ENCODE measurements around the gene ANKRD40.
"Not testable (repeated sequence)": the region's sequence is repeated elsewhere in the genome, so short reads cannot be mapped to it uniquely, and the experiment has no call there.

Gene ANKRD40

GRCh38 chr17:50685691-50686493, 21.8 kb downstream of the ANKRD40 start:
- no peak for DNase-seq

GRCh38 chr17:50685334-50685665, 22.4 kb downstream of the ANKRD40 start:
- no peak for DNase-seq

GRCh38 chr17:50684612-50685333, 22.9 kb downstream of the ANKRD40 start:
- no peak for DNase-seq

DNA sequence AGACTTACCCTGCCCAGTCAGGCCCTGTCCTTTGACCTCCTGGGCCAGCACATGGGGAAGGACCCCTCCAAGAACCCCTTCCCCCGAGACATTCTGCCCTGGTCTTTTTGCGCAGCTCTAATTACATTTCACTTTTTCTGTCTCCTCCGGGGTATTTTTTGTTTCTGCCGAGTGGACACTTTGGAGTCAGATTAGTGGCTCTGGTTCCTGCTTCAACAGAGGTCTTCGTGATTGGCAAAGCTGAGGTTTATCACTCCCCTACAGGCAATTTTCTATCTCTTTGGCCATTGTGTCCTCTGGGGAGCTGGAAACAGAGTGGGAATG, 23.5 kb downstream of the ANKRD40 start:
- no peak for DNase-seq

DNA sequence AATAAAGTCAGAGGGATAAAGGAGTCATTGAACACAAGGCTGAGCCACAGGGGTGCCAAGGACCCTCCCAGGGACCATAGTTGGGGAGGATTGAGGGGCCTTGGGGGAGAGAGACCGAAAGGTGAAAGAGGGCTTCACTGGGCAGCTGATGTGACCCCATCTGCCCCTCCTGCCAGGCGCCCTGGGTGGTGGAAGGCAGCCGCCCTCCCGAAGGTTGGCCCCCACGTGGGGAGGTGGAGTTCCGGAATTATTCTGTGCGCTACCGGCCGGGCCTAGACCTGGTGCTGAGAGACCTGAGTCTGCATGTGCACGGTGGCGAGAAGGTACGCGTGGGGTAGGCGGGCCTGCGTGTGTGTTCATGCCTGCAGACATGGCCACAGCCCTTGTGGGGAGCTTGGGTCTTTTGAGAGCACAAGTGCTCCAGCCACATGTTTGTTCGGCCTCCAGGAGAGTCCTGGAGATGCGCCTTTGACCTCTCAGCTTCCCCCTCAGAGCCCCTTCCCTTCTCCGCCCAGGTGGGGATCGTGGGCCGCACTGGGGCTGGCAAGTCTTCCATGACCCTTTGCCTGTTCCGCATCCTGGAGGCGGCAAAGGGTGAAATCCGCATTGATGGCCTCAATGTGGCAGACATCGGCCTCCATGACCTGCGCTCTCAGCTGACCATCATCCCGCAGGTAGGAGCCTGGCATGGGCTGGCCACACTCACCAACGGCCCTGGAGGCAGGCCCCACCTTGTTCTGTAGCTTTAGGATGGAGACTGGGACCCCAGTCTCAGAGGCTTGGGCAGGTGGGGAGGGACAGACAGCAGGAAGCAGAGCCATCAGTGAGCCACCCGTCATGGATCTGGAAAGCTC, 24.1 kb downstream of the ANKRD40 start:
- no peak for DNase-seq

DNA sequence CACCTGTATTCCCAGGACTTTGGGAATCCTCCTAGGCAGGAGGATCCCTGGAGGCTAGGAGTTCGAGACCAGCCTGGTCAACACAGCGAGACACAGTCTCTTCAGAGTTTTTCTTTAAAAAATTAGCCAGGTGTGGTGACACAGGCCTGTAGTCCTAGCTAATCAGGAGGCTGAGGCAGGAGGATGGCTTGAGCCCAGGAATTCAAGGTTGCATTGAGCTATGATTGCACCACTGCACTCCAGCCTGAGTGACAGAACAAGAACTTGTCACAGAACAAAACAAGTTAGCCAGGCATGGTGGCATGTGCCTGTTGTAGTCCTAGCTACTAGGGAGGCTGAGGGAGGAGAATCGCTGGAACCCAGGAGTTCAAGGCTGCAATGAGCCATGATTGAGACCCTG, 24.8 kb downstream of the ANKRD40 start:
- DNase-seq: no peak

DNA sequence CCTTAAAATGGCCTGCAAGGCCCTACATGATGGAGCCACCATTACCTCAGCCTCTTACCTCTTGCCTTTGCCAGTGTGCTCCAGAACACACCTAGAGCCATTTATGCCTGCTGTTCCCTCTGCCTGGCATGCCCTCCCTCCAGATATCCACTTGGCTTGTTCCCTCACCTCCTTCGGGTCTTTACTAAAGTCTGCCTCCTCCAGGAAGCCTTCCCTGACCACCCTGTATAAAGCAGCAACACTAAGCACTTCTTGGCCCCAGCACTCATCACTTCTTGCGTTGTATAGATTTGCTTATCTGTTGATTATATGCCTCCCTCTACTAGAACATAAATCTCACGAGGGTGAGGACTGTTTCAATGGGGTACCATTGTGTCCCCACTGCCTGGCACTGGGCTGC, 25.3 kb downstream of the ANKRD40 start:
- no peak for DNase-seq

GRCh38 chr17:50681263-50682200, 26.2 kb downstream of the ANKRD40 start:
- peak; percentile 32 for DNase-seq

DNA sequence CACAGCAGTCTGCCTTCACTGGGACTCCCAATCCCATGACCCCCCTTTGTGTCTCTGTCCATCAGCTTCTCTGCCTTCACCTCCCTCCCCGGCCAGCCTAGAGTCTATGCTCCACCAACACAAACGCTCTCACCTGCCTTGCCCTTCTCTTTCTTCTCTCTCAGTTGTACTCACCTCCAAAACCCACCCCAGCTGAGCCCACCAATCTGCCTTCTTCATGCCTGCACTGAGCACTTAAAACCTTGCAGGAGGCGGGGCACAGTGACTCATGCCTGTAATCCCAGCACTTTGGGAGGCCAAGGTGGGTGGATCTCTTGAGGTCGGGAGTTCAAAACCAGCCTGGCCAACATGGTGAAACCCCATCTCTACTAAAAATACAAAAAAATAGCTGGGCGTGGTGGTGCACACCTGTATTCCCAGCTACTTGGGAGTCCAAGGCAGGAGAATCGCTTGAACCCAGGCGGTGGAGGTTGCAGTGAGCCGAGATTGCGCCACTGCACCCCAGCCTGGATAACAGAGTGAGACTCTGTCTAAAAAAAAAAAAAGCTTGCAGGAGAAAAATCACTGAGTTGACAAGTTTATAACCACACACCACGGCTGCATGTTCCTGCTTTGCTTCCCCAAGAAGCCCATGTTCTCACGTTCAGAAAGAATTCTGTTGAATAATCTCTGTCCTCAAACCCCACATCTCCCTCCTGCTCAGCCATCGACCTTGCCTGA, 27.0 kb downstream of the ANKRD40 start:
- not testable (repeated sequence) for DNase-seq

GRCh38 chr17:50680126-50680525, 27.6 kb downstream of the ANKRD40 start:
- DNase-seq: no peak

- DNase-seq: no peak
Observed at GRCh38 chr17:50679008-50679544, 28.6 kb downstream of the ANKRD40 start.

GRCh38 chr17:50677851-50678375, 29.8 kb downstream of the ANKRD40 start:
- DNase-seq: no peak

DNA sequence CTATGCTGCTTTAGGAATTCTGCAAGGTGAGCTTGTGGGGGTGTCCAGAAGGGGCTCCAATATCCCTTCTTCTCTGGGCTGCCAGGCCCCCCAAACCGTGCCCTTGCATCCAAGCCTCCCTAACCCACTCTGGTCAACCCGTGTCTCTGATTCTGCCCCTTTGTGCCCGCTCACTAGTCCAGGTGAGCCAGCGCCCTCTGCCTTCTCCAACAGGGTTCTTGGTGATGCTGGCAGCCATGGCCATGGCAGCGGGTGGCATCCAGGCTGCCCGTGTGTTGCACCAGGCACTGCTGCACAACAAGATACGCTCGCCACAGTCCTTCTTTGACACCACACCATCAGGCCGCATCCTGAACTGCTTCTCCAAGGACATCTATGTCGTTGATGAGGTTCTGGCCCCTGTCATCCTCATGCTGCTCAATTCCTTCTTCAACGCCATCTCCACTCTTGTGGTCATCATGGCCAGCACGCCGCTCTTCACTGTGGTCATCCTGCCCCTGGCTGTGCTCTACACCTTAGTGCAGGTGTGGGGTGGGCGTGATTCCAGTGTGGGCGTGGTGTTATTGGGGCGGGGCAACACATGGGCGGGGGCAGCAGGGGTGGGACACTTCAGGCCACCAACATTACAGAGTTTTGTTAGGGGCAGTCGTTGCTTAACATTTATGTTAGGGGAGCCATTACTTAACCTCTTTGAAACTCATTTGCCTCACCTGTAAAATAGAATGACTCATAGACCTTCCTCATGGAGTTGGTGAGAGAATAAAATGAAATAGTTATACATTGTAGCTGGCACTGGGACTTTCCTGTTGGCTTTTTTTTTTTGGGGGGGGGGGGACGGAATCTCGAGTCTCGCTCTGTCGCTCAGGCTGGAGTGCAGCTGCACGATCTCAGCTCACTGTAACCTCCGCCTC, 31.4 kb downstream of the ANKRD40 start:
- DNase-seq: no peak

DNA sequence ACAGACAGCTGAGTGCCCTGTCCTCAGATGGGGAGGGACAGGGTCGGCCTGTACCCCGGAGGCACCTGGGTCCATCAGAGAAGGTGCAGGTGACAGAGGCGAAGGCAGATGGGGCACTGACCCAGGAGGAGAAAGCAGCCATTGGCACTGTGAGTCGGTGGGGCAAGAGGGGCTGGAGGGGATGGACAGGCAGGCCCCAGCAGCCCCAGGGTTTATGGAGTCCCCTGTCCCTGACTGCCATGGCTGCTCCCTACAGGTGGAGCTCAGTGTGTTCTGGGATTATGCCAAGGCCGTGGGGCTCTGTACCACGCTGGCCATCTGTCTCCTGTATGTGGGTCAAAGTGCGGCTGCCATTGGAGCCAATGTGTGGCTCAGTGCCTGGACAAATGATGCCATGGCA, 32.1 kb downstream of the ANKRD40 start:
- no peak for DNase-seq

DNA sequence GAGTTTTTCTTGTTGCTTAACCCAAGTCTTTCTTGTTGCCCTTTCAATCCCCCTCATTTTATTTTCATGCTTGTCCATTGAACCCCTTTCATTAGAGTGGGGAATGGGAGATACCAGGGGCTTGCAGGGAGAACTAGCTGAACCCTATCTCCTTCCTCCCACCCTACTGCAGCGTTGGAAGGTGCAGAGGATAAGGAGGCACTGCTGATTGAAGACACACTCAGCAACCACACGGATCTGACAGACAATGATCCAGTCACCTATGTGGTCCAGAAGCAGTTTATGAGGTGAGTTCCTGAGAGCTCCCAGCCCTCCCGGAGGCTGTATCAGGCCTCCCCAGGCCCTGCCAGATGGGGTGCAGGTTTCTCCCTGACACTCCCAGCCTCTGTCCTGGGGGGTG, 32.5 kb downstream of the ANKRD40 start:
- no peak for DNase-seq

GRCh38 chr17:50672831-50673551, 34.7 kb downstream of the ANKRD40 start:
- DNase-seq: no peak

DNA sequence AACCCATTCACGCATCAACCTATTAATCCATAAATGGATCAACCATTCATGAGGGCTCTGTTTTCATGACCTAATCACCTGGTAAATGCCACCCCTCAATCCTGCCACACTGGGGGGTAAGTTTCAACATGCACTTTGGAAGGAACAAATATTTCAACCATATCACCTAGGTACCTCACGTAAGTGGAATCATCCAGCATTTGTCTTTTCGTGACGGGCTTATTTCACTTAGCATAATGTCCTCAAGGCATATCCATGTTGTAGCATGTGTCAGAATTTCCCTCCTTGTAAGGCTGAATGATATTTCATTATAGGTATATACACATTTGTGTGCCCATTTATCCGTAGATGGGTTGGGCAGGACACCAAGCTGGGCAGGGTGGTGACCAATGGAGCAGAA, 35.6 kb downstream of the ANKRD40 start:
- DNase-seq: no peak

DNA sequence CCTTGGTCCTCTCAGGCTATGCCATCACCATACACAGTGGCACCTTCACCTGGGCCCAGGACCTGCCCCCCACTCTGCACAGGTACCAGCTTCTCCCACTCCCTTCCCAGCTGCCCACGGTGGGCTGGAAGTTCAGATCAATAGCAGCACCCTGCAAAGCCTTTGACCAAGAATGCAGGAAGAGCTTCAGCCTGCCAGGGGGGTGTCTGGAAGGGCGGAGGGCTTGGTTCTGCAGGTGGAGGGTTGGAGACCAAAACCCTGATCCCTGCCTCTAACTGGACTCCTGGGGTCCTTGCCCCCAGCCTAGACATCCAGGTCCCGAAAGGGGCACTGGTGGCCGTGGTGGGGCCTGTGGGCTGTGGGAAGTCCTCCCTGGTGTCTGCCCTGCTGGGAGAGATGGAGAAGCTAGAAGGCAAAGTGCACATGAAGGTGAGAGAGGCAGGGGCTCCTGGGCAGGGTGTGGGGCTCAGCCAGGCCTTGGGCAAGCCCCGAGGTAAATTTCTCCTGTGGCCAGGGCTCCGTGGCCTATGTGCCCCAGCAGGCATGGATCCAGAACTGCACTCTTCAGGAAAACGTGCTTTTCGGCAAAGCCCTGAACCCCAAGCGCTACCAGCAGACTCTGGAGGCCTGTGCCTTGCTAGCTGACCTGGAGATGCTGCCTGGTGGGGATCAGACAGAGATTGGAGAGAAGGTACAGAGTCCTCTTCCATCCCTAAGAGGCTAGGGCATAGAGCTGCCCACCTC, 38.7 kb downstream of the ANKRD40 start:
- DNase-seq: peak; percentile 6
